ENCODE measurements around the gene MRPL27.
"Not testable (repeated sequence)": the region's sequence is repeated elsewhere in the genome, so short reads cannot be mapped to it uniquely, and the experiment has no call there.

GRCh38 chr17:50398672-50399071 is 25.7 kb upstream of the MRPL27 start:
- TF ChIP-seq CTCF, POLR2A (IDR thresholded peaks at IDR 0.05): not testable (repeated sequence)

All from Peyer's patch (tissue), 4 donors.